ENCODE data around the gene OR8B2.

OR8B2 gene

GRCh38 chr11:124380585-124380984 is 3.7 kb downstream of the OR8B2 start:
- DNase-seq: no peak
- H3K4me3 ChIP-seq: no peak overlapping the region
- no peak overlapping the region for H3K27ac ChIP-seq
- intact Hi-C loops (cut with DNase I; ENCODE audit: low total_unique reads): no loop called here
- no peaks in the 10 kb centered on the region for H3K4me1 ChIP-seq
- TF ChIP-seq, protein P1, sequence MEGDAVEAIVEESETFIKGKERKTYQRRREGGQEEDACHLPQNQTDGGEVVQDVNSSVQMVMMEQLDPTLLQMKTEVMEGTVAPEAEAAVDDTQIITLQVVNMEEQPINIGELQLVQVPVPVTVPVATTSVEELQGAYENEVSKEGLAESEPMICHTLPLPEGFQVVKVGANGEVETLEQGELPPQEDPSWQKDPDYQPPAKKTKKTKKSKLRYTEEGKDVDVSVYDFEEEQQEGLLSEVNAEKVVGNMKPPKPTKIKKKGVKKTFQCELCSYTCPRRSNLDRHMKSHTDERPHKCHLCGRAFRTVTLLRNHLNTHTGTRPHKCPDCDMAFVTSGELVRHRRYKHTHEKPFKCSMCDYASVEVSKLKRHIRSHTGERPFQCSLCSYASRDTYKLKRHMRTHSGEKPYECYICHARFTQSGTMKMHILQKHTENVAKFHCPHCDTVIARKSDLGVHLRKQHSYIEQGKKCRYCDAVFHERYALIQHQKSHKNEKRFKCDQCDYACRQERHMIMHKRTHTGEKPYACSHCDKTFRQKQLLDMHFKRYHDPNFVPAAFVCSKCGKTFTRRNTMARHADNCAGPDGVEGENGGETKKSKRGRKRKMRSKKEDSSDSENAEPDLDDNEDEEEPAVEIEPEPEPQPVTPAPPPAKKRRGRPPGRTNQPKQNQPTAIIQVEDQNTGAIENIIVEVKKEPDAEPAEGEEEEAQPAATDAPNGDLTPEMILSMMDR (IDR thresholded peaks at IDR 0.05): no peak
- no peaks in the 10 kb centered on the region for H3K36me3 ChIP-seq
- no peaks in the 10 kb centered on the region for H3K27me3 ChIP-seq
- H3K9me3 ChIP-seq: no peaks in the 10 kb centered on the region

GRCh38 chr11:124376280-124376679 is 8.0 kb downstream of the OR8B2 start:
- Histone ChIP-seq H3K4me1 (no peaks in the 10 kb centered on the region), H3K27ac (no peak overlapping the region), H3K9me3 (no peaks in the 10 kb centered on the region), H3K36me3 (no peaks in the 10 kb centered on the region), H3K4me3 (no peak overlapping the region), H3K27me3 (no peaks in the 10 kb centered on the region)
- intact Hi-C loops (cut with DNase I; ENCODE audit: low total_unique reads): no loop called here
- DNase-seq: no peak
- TF ChIP-seq, protein P1 (IDR thresholded peaks at IDR 0.05): no peak

DNA sequence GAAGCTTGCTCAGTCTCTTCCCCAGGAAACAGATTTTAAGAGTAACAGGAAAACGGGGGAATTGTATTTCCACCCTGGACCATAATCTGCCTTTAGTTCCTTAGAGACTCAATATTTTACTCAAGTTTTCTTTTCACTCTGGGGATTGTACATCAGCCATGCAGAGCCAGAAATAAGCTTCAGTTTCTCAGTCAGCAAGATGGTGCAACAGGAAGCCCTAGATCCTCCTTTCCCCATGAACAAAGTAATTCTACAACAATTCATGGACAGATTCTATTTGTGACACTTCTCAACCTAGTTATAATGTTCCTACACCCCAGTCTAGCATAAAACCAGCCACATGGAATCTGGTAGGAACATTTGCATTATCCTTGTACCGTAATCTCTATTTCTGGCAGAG is 24.7 kb downstream of the OR8B2 start:
- no peaks in the 10 kb centered on the region for H3K36me3 ChIP-seq
- intact Hi-C loops (cut with DNase I; ENCODE audit: low total_unique reads): no loop called here
- H3K27ac ChIP-seq: no peak overlapping the region
- H3K9me3 ChIP-seq: no peaks in the 10 kb centered on the region
- DNase-seq: no peak
- no peaks in the 10 kb centered on the region for H3K4me1 ChIP-seq
- H3K27me3 ChIP-seq: no peaks in the 10 kb centered on the region
- H3K4me3 ChIP-seq: no peak overlapping the region
- TF ChIP-seq, protein P1 (IDR thresholded peaks at IDR 0.05): no peak

DNA sequence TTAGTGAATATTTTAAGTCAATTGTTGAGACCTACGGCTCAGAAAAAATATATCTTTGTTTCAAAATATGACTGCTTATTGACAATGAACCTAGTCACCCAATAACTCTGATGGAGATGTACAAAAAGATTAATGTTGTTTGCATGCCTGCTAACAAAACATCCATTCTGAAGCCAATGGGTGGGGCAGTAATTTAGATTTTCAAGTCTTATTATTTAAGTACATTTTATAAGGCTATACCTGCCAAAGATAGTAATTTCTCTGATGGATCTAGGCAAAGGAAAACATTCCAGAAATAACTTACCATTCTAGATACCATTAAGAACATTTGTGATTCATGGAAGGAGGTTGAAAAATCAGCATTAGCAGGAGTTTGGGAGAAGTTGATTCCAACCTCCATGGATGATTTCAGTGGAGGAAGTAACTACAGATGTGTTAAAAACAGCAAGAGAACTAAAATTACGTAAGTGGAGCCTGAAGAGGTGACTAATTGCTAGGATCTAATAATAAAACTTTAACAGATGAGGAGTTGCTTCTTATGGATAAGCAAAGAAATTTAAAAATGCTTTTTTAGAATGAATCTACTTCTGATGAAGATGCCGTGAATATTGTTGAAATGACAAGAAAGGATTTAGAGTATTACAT is 37.9 kb downstream of the OR8B2 start:
- Histone ChIP-seq H3K4me1 (no peaks in the 10 kb centered on the region), H3K4me3 (no peak overlapping the region), H3K27me3 (no peaks in the 10 kb centered on the region), H3K27ac (no peak overlapping the region), H3K36me3 (no peaks in the 10 kb centered on the region), H3K9me3 (peaks cover 0 to 6% (median 0%) of the 10 kb centered on the region in 3 donors)
- TF ChIP-seq, protein P1 (IDR thresholded peaks at IDR 0.05): no peak
- intact Hi-C loops (cut with DNase I; ENCODE audit: low total_unique reads): no loop called here
- no peak for DNase-seq

DNA sequence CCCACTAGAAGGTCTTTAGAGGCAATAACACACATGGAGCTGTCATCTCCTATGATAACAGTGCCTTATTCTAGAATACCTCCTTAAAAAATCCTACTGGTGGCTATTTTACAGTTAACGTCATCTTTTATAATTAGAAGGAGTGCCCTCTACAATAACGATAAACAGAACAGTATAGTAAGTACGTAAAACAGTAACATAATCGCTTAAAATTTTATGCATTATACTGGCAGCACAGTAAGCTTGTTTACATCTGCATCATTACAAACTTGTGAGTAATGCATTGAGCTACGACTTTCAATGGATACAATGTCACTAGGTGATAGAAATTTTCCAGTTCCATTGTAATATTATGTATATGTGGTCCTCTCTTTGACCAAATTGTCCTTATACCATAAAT is 40.0 kb downstream of the OR8B2 start:
- TF ChIP-seq, protein P1 (IDR thresholded peaks at IDR 0.05): no peak
- Histone ChIP-seq H3K36me3 (no peaks in the 10 kb centered on the region), H3K4me3 (no peak overlapping the region), H3K27ac (no peak overlapping the region), H3K9me3 (peaks cover 0 to under 1% (median 0%) of the 10 kb centered on the region in 3 donors), H3K4me1 (no peaks in the 10 kb centered on the region), H3K27me3 (no peaks in the 10 kb centered on the region)
- intact Hi-C loops (cut with DNase I; ENCODE audit: low total_unique reads): no loop called here
- DNase-seq: no peak

DNA sequence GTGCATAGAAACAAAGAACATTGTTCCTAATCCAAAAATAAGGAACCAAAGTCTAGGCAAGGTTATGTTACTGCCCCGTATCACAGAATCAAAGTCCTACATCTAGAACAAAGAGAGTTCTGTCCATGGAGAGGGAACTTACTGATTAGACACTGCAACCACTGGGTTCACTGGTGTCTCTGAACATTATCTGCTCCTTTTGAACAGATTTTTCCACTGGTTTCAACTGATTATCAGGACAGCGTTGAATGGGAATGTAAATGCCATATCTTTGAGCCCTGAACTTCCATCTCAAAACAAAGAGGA is 44.2 kb downstream of the OR8B2 start:
- no peak overlapping the region for H3K27ac ChIP-seq
- no peak for DNase-seq
- no peaks in the 10 kb centered on the region for H3K4me1 ChIP-seq
- TF ChIP-seq, protein P1 (IDR thresholded peaks at IDR 0.05): no peak
- no peak overlapping the region for H3K4me3 ChIP-seq
- H3K27me3 ChIP-seq: no peaks in the 10 kb centered on the region
- H3K9me3 ChIP-seq: no peaks in the 10 kb centered on the region
- intact Hi-C loops (cut with DNase I; ENCODE audit: low total_unique reads): no loop called here
- H3K36me3 ChIP-seq: no peaks in the 10 kb centered on the region
